ENCODE measurements around the gene IL1RAPL2.

- TF ChIP-seq CTCF (IDR thresholded peaks at IDR 0.05; ENCODE audit: low read depth, low read length) (no peak), EZH2phosphoT487 (IDR thresholded peaks at IDR 0.05; ENCODE audit: low read depth) (no peak)
These were observed 363.3 kb downstream of the IL1RAPL2 start for GRCh38 chrX:104929324-104929723.

All from OCI-LY3 (cell line).